SK-MEL-5 (cell line): ENCODE results near the gene RNF13. TPM values are rescaled to one million over a fixed set of nuclear protein-coding genes. Genes with fewer than 3 reads are reported as not detected.
"Not testable (repeated sequence)": the region's sequence is repeated elsewhere in the genome, so short reads cannot be mapped to it uniquely, and the experiment has no call there.

Source experiments
- DNase-seq: peaks from one replicate; pipeline ENCODE4 v3.0.0-alpha.2; 2016; ENCODE audit warnings: low read depth, low spot score
- in situ Hi-C: cut with HindIII; loops from 2 replicates; pipeline ENCODE4 v1.10.0; 2016; ENCODE audit warnings: low sequenced_read_pairs, high pct_unique_total_duplicates, low pct_unique_long_range_greater_than_20kb
- total RNA-seq: library from RNA; depleted of rRNA; stranded (reverse); fragments of >200 nt; shearing (Covaris generic); gene quantifications from 2 replicates; pipeline ENCODE4 v1.2.3, GENCODE V29; 2014

The RNF13 gene
- total RNA-seq, 1 experiment from 2014 or later, result 141 TPM

DNA sequence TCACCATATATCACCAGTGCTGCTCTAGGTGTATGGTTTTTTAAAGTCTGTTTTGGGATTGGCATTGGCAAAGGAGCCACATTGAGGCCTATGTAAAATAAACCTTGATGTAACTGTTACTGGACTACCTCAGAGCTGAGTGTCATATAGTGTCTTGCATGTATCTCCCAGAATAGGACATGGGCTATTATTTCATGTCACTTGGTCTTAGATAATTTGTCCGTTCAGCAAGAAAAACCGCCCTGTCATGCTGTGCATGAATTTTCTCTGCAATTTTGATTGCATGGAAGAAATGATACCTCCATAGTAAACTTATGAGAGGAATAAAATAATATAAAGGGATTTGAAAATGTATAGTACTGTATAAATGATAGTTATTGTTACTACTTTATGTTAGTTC, 59.6 kb downstream of the RNF13 start:
- no peak for DNase-seq
- in situ Hi-C loops, result no loop called here

DNA sequence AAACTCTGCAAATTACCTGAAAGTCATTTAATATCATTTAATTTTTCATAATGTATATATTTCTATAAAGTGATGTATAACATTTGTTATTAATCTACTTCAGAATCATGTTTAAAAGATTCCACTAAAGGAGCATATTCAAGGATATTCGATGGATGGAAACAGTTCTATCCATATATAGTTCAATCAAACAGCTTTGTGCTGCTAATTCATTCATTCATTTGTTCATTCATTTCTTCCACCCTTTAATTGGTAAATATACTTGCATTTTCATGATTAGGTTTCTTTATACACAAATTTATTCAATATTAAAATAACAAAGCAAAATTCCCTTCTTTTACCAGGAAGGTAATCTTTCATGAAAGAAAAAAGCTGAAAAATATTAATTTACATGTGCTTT, 64.7 kb downstream of the RNF13 start:
- in situ Hi-C loops, result no loop called here

DNA sequence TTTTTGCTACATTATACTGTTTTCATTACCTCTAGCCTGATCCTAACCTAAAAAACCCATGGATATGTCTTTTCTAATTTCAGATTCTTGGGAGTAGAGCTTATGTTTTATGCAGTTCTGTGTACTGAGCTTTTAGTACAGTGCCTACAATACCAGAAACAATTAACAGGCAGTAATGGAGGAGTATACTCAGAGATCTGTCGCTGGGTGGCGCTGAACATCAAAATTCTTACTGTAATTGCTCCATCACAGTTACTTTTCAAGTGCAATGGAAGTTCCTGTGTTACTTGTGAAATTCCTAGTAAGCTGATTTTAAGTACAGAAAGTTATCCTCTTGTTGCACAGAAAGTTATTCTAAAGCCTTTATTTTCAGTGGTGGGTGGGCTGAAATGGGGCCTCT, 66.9 kb downstream of the RNF13 start:
- peak; percentile 82 for DNase-seq
- in situ Hi-C loops, result no loop called here

More for the DNA sequence above, 64.7 kb downstream of the RNF13 start:
- no peak for DNase-seq

GRCh38 chr3:149881879-149882278, 68.9 kb downstream of the RNF13 start:
- in situ Hi-C loops, result no loop called here
- no peak for DNase-seq

GRCh38 chr3:149883134-149883533, 70.1 kb downstream of the RNF13 start:
- in situ Hi-C loops, result no loop called here
- no peak for DNase-seq

GRCh38 chr3:149883860-149884259, 70.8 kb downstream of the RNF13 start:
- DNase-seq, in situ Hi-C loops: not testable (repeated sequence)

GRCh38 chr3:149884848-149885247, 71.8 kb downstream of the RNF13 start:
- DNase-seq, result peak; percentile 16
- in situ Hi-C loops, result not testable (repeated sequence)

GRCh38 chr3:149886957-149887356, 73.9 kb downstream of the RNF13 start:
- DNase-seq, result no peak
- in situ Hi-C loops, result no loop called here

- DNase-seq, result no peak
- in situ Hi-C loops, result no loop called here
Measured at GRCh38 chr3:149891621-149892020, 78.6 kb downstream of the RNF13 start.

GRCh38 chr3:149892371-149892770, 79.4 kb downstream of the RNF13 start:
- in situ Hi-C loops, result no loop called here

DNA sequence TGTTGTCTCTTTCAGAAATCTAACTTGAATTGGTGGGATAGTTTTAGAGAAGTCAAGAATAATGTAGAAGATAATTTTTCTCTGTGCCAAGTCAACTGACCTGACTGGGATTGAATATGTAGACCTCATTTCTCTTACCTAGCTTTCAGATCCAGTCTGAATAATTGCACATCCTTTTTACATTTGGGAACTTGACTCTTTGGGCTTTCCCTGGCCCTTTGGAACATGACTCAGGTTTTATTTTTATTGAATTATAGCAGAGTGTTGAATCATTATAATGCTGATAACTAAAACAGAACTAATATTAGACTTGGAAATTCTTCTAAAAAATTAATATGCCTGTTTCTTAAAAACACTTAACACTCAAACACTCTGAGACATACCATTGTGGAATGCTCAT, 81.2 kb downstream of the RNF13 start:
- DNase-seq, result no peak
- in situ Hi-C loops, result no loop called here

More at GRCh38 chr3:149892371-149892770, 79.4 kb downstream of the RNF13 start:
- DNase-seq, result no peak

GRCh38 chr3:149895339-149895738, 82.3 kb downstream of the RNF13 start:
- DNase-seq, result no peak
- in situ Hi-C loops, result no loop called here

GRCh38 chr3:149895769-149896168, 82.8 kb downstream of the RNF13 start:
- in situ Hi-C loops, result no loop called here
- DNase-seq, result no peak

GRCh38 chr3:149898771-149899170, 85.8 kb downstream of the RNF13 start:
- DNase-seq, result no peak
- in situ Hi-C loops, result no loop called here

DNA sequence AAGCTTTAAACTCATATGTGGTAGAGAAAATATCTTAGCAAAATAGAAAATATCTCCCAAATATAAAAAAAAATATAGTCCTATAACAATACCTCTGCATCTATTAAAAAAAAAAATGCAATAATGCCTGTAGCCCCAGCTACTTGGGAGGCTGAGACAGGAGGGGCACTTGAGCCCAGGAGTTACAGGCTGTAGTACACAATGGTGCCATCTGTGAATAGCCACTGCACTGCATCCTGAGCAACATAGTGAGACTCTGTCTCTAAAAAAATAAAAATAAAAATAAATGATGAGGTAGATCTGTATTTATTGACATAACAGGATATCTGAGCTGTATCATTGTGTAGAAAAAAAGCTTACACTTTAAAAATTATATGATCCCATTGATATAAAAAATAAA, 87.3 kb downstream of the RNF13 start:
- in situ Hi-C loops, result no loop called here
- DNase-seq, result no peak

- in situ Hi-C loops, result no loop called here
- DNase-seq, result no peak
Measured at GRCh38 chr3:149901770-149902169, 88.8 kb downstream of the RNF13 start.

DNA sequence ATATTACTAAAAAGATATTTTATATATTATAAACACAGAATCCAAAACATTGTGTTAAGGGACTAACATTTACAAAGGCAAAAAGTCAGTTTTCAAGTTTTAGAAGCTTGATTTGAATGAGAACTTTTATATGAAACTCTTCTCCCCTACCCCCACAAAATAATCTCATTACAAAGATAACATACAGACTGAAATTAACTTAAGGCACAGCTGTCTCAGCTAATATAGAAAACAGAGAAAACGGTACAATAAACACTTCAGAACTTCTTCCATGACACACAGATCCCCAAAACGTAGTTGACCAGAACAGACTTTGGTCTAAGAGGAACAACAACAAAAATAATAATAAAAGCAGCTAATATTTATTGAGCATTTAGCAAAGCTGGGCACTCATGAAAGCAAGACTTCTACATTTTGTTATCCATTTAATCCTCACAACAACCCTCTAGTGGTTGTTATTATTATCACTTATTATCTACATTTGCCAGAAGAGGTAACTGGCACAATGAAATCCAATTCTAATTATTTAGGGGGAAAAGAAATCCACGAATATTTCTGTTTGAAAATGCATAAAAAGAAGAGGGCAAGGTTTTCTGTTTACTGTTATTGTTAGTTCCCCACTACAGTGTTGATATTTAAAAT, 89.6 kb downstream of the RNF13 start:
- in situ Hi-C loops, result no loop called here
- DNase-seq, result peak; percentile 28

DNA sequence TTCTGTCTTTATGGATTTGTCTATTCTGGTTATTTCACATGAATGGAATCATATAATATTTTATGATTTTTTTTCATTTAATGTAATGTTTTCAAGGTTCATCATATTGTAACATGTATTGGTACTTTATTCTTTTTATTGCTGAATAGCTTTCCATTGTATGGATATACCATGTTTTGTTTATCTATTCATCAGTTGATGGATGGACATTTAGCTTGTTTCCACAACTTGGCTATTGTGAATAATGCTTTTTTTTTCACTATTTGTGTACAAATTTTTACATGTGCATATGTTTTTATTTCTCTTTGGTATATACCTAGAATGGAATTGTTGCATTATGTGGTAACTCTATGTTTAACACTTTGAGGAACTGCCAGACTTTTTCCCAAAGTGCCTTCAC, 93.0 kb downstream of the RNF13 start:
- in situ Hi-C loops, result no loop called here

GRCh38 chr3:149908424-149908957, 95.5 kb downstream of the RNF13 start:
- no peak for DNase-seq
- in situ Hi-C loops, result no loop called here

More for the DNA sequence above, 93.0 kb downstream of the RNF13 start:
- DNase-seq, result no peak
